ENCODE measurements around the gene FBXO7.

The FBXO7 gene

GRCh38 chr22:32482708-32483107, 8.1 kb downstream of the FBXO7 start:
- H3K9me3 ChIP-seq (ENCODE audit: insufficient read depth, low read length, severe bottlenecking): no peaks in the 10 kb centered on the region
- ATAC-seq (ENCODE audit: insufficient read depth, low read depth): no peak
- H3K27ac ChIP-seq (ENCODE audit: low read length): no peak overlapping the region
- no peak overlapping the region for H3K4me2 ChIP-seq (ENCODE audit: insufficient read depth, low read length)
- H2AFZ ChIP-seq (ENCODE audit: low read depth, low read length): no peak overlapping the region
- TF ChIP-seq EZH2 (IDR thresholded peaks at IDR 0.05; ENCODE audit: borderline replicate concordance, low read depth, low read length, severe bottlenecking) (no peak), CTCF (IDR thresholded peaks at IDR 0.05; ENCODE audit: borderline replicate concordance, extremely low read depth, low read length, poor library complexity, severe bottlenecking) (no peak)
- peaks cover 77% of the 10 kb centered on the region for H3K36me3 ChIP-seq (ENCODE audit: insufficient read depth, low read length)
- H3K27me3 ChIP-seq (ENCODE audit: insufficient read depth, low read length, poor library complexity): no peaks in the 10 kb centered on the region
- H3K9ac ChIP-seq (ENCODE audit: low read depth, low read length): no peak overlapping the region
- H3K4me3 ChIP-seq (ENCODE audit: low read depth in 1 of 2, low read length in 2 of 2): no peak overlapping the region
- H3K4me1 ChIP-seq (ENCODE audit: insufficient read depth, low read length): 0 out of 2 replicates have a peak, but pooled peaks cover 4% of the 10 kb centered on the region
- H4K20me1 ChIP-seq (ENCODE audit: insufficient read depth, low read length): peaks cover 51% of the 10 kb centered on the region
- peaks cover 80% of the 10 kb centered on the region for H3K79me2 ChIP-seq (ENCODE audit: insufficient read depth, low read length)
- DNase-seq: no peak

GRCh38 chr22:32486656-32487390, 12.2 kb downstream of the FBXO7 start:
- DNase-seq (no peak), ATAC-seq (ENCODE audit: insufficient read depth, low read depth) (no peak)
- Histone ChIP-seq H3K9ac (ENCODE audit: low read depth, low read length) (no peak overlapping the region), H3K79me2 (ENCODE audit: insufficient read depth, low read length) (peaks cover 43% of the 10 kb centered on the region), H4K20me1 (ENCODE audit: insufficient read depth, low read length) (peaks cover 28% of the 10 kb centered on the region), H3K9me3 (ENCODE audit: insufficient read depth, low read length, severe bottlenecking) (no peaks in the 10 kb centered on the region), H2AFZ (ENCODE audit: low read depth, low read length) (no peak overlapping the region), H3K27me3 (ENCODE audit: insufficient read depth, low read length, poor library complexity) (no peaks in the 10 kb centered on the region), H3K27ac (ENCODE audit: low read length) (no peak overlapping the region), H3K4me2 (ENCODE audit: insufficient read depth, low read length) (no peak overlapping the region), H3K4me1 (ENCODE audit: insufficient read depth, low read length) (no peaks in the 10 kb centered on the region), H3K36me3 (ENCODE audit: insufficient read depth, low read length) (peaks cover 93% of the 10 kb centered on the region), H3K4me3 (ENCODE audit: low read depth in 1 of 2, low read length in 2 of 2) (no peak overlapping the region)
- TF ChIP-seq EZH2 (IDR thresholded peaks at IDR 0.05; ENCODE audit: borderline replicate concordance, low read depth, low read length, severe bottlenecking): no peak
- TF ChIP-seq CTCF (IDR thresholded peaks at IDR 0.05; ENCODE audit: borderline replicate concordance, extremely low read depth, low read length, poor library complexity, severe bottlenecking): no peak

- Histone ChIP-seq H3K27ac (ENCODE audit: low read length) (no peak overlapping the region), H3K36me3 (ENCODE audit: insufficient read depth, low read length) (peaks cover 94% of the 10 kb centered on the region), H3K4me2 (ENCODE audit: insufficient read depth, low read length) (no peak overlapping the region), H3K27me3 (ENCODE audit: insufficient read depth, low read length, poor library complexity) (no peaks in the 10 kb centered on the region), H3K4me1 (ENCODE audit: insufficient read depth, low read length) (no peaks in the 10 kb centered on the region), H3K9ac (ENCODE audit: low read depth, low read length) (no peak overlapping the region), H3K4me3 (ENCODE audit: low read depth in 1 of 2, low read length in 2 of 2) (no peak overlapping the region), H3K9me3 (ENCODE audit: insufficient read depth, low read length, severe bottlenecking) (no peaks in the 10 kb centered on the region), H4K20me1 (ENCODE audit: insufficient read depth, low read length) (peaks cover 23% of the 10 kb centered on the region), H3K79me2 (ENCODE audit: insufficient read depth, low read length) (peaks cover 36% of the 10 kb centered on the region), H2AFZ (ENCODE audit: low read depth, low read length) (no peak overlapping the region)
- TF ChIP-seq EZH2 (IDR thresholded peaks at IDR 0.05; ENCODE audit: borderline replicate concordance, low read depth, low read length, severe bottlenecking): no peak
- TF ChIP-seq CTCF (IDR thresholded peaks at IDR 0.05; ENCODE audit: borderline replicate concordance, extremely low read depth, low read length, poor library complexity, severe bottlenecking): no peak
- ATAC-seq (ENCODE audit: insufficient read depth, low read depth) (no peak), DNase-seq (no peak)
Measured at GRCh38 chr22:32487461-32487860, 12.8 kb downstream of the FBXO7 start.
